HG02938 (cell line): ENCODE measurements around the gene IPO4.
"Not testable (repeated sequence)": the region's sequence is repeated elsewhere in the genome, so short reads cannot be mapped to it uniquely, and the experiment has no call there.

Source experiments
- ATAC-seq: cut with Tn5 transposase; IDR thresholded peaks from one replicate; pipeline ENCODE4 v1.9.1; 2021; ENCODE audit warnings: mild to moderate bottlenecking, moderate library complexity; ENCODE audit not compliant: unreplicated experiment

The IPO4 gene, protein sequence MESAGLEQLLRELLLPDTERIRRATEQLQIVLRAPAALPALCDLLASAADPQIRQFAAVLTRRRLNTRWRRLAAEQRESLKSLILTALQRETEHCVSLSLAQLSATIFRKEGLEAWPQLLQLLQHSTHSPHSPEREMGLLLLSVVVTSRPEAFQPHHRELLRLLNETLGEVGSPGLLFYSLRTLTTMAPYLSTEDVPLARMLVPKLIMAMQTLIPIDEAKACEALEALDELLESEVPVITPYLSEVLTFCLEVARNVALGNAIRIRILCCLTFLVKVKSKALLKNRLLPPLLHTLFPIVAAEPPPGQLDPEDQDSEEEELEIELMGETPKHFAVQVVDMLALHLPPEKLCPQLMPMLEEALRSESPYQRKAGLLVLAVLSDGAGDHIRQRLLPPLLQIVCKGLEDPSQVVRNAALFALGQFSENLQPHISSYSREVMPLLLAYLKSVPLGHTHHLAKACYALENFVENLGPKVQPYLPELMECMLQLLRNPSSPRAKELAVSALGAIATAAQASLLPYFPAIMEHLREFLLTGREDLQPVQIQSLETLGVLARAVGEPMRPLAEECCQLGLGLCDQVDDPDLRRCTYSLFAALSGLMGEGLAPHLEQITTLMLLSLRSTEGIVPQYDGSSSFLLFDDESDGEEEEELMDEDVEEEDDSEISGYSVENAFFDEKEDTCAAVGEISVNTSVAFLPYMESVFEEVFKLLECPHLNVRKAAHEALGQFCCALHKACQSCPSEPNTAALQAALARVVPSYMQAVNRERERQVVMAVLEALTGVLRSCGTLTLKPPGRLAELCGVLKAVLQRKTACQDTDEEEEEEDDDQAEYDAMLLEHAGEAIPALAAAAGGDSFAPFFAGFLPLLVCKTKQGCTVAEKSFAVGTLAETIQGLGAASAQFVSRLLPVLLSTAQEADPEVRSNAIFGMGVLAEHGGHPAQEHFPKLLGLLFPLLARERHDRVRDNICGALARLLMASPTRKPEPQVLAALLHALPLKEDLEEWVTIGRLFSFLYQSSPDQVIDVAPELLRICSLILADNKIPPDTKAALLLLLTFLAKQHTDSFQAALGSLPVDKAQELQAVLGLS

DNA sequence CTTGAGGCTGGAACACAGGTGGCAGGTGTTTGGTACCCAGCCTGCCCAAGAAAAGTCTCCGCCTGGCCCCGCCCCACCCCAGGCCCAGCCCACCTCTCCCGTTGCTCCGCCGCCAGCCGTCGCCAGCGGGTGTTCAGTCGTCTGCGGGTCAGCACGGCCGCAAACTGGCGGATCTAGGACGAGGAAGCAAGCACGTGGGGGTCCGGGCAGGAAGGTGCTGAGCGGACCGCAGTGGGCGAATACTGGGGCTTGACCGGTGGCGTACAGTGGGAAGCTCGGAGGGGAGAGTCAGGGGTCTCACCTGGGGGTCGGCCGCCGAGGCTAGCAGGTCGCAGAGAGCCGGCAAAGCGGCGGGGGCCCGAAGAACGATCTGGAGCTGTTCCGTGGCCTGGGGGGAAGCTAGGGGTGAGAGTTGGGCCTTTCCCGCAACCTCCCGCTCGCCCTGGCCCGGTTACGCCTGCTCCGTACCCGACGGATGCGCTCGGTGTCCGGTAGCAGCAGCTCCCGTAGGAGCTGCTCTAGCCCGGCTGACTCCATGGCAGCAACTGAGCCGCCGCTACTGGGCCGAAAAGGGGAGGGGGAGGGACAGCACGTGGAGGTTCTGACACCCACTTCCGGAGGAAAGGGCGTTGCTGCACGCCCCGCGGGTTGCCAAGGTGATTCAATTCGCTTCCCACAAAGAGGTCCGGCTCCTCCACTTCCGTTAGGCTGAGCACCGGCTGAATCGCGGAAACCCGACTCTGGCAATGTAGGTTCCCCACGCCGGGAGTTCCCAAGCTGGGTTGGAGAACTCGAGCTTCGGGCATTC is at the start of gene IPO4:
Gene IPO4, minus strand, starts transcription at position 566 of the 808 bp plus-strand sequence. Its CDS starts 29 bp downstream, at position 537.
- peak; percentile 86 for ATAC-seq

DNA sequence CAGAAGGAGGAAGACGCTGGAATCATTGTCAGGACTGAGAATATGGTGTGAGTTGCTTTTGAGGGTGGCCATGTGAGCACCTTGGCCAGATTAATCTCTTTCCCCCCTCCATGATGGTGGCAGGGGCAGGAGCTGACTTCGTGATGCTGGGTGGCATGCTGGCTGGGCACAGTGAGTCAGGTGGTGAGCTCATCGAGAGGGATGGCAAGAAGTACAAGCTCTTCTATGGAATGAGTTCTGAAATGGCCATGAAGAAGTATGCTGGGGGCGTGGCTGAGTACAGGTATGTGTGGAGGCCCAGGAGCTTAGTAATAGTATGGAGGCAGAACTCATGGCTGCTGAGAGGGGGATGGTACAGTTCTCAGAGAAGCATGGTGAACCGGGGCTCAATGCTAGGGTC is 49.5 kb upstream of the IPO4 start:
- no peak for ATAC-seq

DNA sequence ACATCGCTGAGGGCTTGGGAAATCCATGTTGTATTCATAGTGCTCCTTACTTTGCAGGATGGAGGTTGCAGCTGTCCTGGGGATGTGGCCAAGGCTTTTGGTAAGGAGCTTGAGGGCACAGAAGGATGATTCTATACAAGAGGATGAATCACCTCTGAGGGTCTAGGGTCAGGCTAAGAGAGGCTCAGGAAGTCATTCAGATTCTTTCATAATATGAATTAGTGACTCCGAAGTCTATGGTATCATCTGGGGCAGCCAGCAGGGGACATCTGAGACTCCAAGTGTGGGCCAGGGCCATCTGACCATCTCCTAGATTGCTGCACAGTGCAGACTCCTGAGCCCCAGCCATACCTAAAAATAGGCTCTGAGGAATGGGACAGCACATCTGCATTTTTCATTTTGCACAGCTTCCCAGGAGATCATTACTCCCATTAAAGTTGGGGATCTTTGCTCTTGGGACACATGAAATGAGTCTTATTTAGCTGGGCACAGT is 48.9 kb upstream of the IPO4 start:
- ATAC-seq, result no peak

DNA sequence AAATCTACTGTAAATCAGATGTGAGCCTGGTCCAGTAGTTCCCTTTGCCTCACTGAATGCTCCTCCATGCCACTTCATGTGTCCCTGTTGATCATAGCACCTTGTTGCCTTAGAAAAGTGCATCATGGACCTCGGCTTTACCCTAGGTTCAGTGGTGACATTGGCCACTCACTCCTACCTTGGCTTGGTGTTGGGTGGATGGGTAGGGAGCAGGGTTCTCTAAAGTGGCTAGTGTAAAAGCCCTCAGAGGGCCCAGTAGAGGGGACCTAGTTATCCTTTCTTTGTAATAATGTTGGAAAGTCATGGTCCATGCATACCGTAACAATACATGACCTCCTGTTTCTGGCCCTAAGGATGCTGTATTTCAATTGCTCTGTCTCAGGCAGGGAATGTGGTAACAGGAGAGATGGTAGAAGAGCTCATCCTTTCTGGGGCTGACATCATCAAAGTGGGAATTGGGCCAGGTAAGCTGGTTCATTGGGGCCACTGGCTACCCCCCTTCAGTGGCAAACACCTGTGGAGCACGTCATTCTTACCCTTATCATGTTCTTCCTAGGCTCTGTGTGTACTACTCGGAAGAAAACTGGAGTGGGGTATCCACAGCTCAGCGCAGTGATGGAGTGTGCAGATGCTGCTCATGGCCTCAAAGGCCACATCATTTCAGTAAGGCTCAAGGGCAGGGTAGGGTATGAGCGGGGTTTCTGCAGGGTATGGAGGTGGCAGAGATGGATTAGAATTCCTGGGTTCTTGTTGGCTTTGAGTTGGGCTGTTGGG is 48.3 kb upstream of the IPO4 start:
- ATAC-seq, result no peak

DNA sequence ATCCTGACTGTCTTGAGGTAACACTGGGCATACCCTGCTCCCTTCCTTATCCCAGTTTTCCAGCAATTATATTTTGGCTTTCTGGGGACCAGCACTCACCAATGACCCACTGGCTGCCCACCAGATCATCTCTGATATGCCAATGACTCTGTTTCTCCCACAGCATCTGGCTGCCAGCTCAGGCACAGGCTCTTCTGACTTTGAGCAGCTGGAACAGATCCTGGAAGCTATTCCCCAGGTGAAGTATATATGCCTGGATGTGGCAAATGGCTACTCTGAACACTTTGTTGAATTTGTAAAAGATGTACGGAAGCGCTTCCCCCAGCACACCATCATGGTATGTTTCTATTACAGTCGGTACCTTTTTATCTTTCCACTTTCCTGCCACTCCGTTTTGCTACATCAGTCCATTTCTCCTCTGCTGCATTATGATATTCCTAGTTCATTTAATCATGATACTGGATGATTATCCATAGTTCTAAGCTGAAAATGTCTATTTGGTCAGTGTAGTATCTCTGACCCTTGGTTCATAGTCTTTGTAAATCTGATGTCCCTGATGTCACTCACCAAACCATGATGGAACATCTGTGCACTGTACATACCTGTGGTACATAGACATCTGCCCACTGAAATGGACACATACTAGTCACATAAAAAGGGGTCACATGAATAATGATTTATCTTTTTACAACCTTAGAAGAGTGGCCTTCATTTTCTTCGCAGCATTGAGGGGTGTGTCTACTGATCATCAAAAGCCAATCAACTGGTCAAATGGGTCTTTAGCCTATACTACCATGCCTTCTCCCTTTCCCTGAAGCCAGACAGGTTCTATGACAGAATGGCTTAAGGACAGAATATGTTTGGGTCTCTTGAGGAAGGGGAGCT is 47.4 kb upstream of the IPO4 start:
- ATAC-seq, result no peak

DNA sequence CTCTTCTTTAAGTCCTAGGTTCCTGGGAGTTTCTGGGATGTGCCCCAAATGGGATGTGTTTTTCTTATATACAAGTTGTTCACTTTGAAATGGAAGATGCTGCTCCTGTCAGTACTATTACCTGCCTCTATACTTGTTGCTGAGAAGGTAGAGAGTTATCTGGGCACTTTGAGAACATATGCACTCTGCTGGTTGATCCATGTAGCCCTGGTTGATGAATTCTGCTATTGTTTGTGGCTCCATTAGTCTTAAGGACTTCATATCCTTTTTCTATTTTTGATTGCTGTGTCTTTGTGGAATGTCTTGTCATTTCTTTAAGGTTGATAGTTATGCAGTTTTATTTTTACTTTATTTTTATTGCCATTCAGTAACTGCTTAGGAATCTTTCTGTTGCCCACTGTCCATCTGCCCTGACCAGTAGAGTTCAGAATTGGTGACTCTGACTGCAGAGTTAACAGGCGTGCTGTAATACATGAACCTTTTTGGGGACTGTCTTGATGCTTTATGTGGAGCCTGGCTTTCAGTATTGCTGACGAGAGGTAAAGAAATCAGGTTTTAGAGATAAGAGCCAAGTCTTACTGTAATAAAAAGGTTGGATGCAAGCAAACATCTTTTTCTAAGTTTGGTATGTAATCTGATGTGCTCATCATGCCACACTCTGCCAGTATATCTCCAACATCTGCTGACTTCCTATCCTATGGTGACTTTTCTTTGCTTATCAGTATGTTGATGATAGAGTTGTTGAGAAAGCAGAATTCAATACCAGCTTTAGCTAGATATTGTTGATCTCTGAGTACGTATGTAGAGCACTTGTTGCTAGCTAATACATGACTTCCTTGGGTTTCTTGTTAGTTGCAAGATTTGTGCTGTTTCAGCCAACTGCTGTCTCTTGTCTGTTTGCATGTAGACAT is 45.7 kb upstream of the IPO4 start:
- no peak for ATAC-seq

DNA sequence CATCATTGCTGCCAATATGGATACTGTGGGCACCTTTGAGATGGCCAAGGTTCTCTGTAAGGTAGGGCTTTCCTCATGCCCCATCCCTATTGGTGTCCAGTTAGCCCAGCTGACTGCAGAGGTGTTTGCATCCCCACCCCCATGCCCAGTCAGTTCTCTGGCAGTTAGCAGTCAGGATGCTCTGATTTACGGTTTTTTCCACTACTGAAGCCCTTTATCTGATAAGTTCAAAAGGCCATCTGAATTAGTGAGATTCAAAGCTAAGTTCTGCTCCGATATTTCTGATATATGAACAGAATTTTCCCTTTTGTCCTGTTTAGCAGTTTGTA is 44.9 kb upstream of the IPO4 start:
- ATAC-seq, result no peak

DNA sequence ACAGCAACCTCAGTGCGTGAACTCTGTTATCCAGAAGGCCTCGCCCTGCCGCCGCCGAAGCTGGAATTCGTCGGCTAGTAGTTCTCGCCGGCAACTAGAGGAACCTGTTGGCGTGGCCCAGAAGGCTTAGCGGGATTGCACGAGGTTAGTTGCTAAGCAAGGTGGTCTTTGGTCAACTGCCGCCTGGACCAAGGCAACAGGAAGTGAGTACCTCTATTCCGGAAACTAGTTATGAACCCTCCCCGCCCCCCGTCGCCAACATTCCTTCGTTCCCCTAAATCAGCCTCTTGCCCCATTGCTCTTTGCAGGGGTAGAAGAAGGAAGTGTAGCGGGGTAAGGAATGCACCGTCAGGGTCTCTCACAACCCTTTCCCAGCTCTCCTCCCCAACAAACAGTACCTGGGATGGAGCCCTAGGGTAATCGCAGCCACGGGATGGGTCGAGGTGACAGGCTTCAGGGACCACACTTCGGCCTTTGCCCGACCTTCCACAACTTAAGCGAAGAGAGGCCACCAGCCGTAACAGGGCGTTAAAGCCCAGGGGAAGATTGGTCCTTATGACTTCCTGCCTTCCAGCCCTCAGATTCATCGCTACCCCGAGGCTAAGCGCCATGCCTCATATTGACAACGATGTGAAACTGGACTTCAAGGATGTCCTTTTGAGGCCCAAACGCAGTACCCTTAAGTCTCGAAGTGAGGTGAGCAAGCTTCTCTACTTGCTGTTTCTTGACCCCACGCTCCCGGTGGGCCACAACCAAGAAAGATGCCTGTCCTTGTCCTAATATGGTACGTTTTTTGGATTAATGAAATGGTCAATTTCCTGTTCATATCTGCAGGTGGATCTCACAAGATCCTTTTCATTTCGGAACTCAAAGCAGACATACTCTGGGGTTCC is 44.3 kb upstream of the IPO4 start, which contains the start of gene GMPR2:
Gene GMPR2, plus strand, starts transcription at position 285 of the 893 bp plus-strand sequence. Its CDS starts 325 bp downstream, at position 610.
- ATAC-seq, result peak; percentile 53

DNA sequence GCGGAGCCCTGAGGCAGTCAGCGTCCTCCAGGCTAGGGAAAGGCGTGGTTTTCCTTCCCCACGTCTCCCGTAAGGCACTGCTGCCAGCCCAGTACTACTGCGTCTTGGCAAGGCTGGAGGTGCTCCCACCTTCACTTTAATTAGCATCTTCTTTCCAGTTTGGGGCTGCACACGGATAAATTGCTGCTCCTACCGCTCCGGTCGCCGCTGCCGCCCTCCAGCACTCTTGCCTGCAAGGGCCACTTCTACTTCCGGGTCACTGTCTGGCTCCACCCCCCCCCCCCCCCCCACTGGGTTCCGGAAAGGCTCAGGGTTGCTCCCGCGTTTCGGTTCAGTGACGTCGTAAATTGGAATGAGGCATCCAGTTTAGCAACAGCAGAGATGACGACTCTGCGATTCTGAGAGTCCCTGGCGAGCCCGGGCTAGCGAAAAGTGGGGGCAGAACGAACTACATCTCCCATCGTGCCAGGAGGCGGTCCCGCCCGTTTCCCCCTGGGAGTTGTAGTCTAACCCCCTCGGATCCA is 43.6 kb upstream of the IPO4 start, which contains the start of gene NEDD8:
Gene NEDD8, minus strand, starts transcription at position 247 of the 524 bp plus-strand sequence. Its CDS starts 100 bp downstream, at position 147.
- peak; percentile 69 for ATAC-seq

DNA sequence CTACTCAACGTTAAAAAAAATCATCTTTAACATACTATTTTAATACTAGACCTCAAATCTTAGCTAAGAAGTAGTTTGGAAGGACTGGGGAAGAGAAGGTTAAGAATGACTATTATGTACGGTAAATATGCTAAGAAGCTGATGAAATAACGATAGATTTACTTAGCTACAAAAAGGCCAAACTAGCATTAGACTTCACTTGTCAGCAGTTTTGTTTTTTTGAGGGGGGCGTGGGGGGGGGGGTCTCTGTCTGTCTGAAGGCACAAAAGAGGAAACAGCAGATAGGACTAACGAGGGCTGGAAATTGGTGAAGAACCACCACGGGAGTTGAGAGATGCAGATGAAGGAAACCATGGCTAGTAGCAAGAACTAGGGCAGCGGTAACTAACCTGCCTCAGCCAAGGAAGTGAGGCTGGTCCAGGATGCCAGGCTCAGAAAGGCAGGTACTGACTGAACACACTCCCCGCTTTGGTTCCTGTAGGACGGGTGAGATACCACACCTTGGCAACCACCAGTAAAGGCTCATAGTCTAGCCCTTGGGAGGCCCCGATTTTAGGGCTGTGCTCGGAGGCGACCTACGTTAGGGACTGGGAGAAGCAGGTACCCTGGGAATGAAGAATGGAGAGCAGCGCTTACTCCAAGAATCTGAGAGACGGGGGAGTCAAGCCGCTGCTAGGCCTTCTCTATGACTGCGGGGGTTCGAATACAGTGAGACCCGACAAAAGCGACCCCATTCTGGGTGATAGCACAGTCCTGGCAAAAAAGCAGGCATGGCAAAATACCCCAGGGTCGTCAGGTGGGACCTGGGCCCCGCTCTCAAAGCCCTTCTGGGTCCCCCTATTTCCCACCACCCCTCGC is 42.9 kb upstream of the IPO4 start:
- ATAC-seq, result peak; percentile 8

DNA sequence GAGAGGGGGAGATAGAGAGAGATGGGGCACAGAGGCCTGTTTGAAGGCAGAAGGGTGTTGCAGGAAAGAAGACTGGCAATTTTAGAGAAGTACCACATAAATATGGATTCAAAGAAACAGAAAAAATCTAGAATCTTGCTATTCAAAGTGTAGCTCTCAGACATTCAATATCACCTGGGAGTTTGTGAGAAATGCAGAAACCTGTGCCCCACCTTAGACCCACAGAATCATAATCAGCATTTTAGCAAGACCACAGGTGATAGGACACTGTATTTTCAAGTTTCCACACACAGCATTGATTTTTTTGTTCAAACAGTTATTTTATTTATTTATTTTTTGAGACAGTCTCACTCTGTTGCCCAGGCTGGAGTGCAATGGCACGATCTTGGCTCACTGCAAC is 40.3 kb upstream of the IPO4 start:
- ATAC-seq, result no peak

DNA sequence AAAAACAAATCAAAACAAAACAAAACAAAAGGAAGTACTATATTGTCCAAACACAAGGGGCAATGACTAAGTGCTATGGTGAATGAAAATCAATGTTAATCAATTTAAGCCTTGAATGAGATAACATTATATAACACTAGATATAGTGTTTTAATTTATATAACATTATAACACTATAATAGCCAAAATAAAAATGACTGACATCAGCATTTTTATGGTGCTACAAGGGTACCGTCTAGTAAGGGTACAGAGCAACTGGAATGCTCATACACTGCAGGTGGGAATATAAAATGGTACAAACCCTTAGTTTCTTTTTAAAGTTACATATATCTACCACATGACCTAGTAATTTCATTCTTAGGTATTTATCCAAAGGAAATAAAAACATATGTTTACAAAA is 37.9 kb upstream of the IPO4 start:
- ATAC-seq, result no peak

DNA sequence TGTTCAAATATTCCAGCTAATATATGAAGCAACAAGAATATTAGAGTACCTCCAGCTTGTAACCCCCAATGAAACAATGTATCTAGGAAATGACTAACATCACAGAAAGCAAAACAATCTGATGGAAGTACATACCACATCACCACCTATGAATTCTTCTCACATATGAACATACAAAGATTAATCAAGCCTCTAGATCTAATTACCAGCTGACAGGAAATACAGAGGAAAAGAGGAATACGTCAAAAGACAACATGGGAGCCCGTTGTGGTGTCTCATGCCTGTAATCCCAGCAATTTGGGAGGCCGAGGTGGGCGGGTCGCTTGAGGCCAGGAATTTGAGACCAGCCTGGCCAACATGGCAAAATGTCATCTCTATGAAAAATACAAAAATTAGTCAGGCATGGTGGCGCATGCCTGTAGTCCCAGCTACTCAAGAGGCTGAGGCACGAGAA is 36.0 kb upstream of the IPO4 start:
- ATAC-seq, result no peak

DNA sequence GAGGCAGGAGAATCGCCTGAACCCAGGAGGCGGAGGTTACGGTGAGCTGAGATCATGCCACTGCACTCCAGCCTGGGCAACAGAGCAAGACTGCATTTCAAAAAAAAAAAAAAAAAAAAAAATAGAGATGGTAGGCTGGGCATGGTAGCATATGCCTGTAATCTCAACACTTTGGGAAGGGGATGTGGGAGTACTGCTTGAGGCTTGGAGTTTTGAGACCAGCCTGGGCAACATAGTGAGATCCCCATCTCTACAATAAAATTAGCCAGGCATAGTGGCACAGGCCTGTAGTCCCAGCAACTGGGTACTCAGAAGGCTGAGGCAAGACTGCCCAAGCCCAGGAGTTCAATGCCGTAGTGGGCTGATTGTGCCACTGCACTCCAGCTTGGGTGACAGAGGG is 34.4 kb upstream of the IPO4 start:
- ATAC-seq, result not testable (repeated sequence)

DNA sequence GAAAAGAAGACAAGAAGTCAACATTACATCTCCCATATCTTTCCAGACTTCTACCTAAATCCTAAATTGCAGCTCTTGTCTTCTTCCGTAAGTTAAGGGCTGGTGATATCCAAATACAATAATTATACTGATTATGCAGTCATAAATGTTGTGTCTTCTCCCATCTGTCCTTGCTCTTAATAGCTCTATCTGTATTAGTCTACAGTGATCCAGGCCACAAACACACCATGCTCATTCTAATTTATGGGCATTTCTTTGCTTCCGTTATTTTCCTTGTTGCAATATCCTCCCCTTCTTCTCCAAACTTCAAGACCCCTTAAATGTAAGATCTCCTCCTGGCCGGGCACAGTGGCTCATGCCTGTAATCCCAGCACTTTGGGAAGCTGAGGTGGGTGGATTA is 30.9 kb upstream of the IPO4 start:
- no peak for ATAC-seq
